Central memory CD4-positive, alpha-beta T cell (primary cell): ENCODE results near the gene STRA8.

Experiments used
- DNase-seq: peaks from one replicate; pipeline ENCODE4 v3.0.0; 2022

The STRA8 gene

DNA sequence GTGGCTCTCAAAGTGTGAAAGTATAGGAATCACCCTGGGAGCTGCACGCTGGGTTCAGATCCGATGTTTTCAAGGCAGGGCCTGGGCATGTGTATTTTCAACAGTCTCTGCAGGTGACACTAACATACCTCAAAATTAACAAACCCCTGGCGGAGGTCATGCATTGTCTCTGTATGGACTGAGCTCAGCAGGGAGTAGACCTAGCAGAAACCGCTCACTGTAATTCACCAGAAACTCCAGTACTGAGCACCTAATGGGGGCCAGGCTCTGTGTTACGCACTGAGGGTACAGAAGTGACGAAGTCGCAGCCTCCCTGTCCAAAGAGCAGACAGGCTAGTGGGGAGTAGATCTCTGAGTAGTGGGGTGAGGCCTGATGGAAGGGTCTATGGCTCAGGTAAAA is 5.6 kb downstream of the STRA8 start:
- no peak for DNase-seq

DNA sequence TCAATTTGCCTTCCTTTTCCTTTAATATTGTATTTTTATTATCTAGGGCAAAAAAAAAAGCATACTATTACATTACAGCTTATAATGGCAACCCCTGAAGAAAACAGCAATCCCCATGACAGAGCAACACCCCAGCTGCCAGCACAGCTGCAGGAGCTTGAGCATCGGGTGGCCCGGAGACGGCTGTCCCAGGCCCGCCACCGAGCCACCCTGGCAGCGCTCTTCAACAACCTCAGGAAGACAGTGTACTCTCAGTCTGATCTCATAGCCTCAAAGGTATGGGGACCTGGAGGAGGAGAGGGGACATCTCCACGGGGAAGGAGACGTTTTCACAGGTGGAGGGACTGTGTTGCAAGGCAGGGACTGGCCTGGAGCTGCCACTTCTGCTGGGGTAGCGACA is 6.8 kb downstream of the STRA8 start:
- DNase-seq: no peak

DNA sequence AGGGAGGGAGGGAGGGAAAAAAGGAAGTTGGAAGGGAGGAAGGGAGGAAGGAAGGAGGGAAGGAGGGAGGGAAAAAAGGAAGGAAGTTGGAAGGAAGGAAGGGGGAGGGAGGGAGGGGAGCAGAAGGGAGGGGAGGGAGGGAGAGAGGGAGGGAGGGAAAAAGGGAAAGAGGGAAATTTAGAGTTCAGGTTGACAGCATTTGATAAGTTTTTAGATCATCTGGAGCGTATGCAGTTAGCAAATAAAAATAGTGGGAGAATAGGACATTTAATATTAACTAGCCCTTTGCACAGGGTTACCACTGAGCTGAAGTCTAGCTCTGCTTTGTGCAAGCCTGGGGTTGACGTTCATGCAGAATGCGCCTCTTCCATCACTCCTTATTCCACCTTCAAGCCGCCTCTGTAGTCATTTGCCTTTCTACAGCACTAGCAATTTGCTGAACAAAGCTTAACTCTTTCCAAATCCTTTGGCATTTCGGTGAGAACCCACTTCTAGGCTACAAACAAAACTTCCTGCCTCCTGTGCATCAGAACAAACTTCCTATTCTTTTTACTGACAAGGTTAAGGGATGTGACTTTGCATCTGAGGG is 8.6 kb downstream of the STRA8 start:
- no peak for DNase-seq

DNA sequence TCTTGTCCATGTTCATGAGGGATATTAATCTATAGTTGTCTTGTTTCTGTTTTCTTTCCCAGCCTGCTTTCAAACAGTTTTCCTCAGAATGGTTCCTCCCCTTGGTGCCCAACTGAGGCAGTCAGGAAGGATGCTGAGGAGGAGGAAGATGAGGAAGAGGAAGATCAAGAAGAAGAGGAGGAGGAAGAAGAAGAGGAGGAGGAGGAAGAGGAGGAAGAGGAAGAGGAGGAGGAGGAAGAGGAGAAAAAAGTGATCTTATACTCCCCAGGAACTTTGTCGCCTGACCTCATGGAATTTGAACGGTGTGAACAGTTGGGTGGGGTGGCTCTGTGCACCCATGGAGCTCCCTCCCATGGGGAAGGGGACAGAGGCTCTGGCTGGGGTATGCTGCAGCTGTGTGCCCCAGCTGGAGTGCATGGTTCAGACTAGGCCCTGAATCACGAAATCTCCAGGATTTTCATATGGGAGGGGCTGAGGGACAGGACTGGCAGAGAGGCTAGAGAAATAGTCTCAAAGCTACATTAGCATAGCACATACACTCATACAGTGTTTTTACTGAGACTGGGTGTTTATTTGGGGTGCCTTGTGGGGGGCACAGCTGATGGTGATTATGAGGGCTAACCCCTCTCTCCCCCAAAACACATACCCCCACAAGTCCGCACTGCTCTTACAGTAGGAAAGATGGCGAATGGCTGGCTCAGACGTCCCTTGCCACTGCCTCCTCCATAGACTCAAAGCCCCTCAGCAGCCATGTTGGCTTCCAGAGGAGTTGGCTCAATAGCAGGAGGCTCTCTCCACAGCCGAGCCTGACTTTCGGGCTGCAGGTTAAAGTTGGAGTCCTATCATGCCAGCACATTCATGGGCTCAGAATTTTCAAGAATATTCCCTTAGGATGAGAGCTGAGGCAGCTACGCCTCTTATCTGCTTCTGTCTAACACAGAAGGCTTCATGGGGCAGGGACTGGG is 11.9 kb downstream of the STRA8 start:
- DNase-seq: no peak

DNA sequence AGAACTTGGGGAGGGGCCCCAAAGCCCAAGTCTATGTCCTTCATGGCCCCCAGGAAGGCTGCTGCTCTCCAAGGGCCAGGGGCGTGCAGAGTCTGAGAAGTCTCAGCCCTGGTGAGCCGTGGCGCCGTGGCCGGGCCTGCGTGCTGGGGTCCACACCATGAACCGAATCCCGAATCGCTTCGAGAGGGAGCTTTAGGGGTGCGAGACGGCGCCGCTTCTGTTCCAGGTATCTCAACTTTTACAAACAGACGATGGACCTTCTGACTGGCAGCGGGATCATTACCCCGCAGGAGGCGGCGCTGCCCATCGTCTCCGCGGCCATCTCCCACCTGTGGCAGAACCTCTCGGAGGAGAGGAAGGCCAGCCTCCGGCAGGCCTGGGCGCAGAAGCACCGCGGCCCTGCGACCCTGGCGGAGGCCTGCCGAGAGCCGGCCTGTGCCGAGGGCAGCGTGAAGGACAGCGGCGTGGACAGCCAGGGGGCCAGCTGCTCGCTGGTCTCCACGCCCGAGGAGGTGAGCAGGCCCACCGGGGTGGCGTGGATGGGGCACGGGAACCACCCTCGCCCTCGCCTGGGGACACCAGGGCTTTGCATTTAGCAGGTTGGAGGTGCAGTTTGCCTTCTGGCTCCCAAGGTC is 12.7 kb downstream of the STRA8 start:
- DNase-seq: no peak

DNA sequence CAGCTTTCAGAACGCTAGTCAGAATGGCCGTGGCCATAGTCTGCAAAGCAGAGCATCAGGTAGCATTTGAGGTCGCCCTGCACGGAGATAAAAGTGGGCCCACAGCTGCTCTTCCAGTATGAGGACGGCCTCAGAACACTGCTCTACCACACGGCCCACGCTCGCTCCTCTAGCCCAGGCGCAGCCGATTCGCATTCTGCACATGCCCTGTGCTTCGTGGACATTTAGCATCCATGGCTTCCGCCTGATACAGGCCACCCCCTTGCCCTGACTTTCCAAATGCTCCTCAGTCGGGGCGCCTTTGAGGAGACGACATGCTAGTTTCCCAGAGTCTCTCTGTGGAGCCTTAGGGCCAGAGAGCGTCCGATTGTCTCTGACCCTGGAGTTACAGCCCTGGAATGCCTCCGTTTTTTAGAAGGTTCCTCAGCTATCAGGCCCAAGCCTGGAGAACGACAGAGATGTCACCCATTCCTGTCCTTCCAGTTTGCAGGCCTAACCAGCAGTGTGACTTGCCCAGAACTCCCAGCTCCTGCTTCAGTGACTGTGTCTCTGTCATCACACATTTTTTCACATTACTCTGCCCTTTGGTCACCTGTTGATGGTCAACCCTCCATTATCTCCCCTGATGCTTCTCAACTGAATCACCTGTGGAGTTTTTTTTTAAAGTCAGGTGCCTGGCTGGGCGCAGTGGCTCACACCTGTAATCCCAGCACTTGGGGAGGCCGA is 14.3 kb downstream of the STRA8 start:
- no peak for DNase-seq

DNA sequence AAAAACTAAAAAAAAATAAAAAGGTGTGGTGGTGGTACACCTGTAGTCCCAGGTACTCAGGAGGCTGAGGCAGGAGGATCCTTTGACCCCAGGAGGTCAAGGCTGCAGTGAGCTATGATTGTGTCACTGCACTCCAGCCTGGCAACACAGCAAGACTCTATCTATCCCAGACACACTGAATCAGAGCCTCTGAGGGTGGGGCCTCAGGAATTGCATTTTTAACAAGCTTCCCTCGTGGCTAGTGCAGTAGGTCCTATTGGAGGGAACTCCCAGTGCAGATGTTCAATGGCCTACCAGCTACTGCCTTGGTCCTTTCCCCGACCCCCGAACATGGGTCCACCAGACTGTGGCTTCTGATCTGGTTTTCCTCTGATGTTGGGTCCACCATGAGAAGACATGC is 14.9 kb downstream of the STRA8 start:
- no peak for DNase-seq

DNA sequence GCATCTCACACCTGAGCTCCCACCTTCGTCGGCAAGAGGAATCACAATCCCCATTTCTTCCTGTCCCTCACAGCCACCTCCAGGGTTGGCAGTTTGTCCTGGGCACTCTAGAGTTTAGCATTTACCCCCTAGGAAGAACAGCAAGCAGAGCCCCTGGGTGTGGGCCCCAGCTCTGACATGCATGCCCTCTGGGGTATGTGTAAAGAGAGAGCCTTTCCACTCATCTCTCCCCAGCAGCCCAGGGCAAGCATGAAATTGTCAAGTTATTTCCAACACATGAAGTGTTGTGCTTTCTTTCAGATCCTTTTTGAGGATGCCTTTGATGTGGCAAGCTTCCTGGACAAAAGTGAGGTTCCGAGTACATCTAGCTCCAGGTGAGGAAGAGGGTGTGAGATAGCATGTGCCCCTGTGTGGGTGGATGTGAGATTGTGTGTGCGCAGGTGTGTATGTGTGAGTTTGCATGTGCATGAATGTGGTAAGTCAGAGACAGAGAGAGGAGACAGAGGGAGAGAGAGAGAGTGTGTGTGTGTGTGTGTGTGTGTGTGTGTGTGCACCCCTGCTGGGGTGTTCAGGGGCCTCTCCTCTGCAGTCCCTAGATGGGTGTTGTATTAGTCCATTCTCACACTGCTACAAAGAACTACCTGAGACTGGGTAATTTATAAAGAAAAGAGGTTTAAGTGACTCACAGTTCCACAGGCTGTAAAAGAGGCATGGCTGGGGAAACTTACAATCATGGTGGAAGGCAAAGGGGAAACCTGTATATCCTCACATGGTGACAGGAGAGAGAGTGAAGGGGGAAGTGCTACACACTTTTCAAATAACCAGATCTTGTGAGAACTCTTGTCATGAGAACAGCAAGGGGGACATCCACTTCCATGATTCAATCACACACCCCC is 18.1 kb downstream of the STRA8 start:
- DNase-seq: no peak

DNA sequence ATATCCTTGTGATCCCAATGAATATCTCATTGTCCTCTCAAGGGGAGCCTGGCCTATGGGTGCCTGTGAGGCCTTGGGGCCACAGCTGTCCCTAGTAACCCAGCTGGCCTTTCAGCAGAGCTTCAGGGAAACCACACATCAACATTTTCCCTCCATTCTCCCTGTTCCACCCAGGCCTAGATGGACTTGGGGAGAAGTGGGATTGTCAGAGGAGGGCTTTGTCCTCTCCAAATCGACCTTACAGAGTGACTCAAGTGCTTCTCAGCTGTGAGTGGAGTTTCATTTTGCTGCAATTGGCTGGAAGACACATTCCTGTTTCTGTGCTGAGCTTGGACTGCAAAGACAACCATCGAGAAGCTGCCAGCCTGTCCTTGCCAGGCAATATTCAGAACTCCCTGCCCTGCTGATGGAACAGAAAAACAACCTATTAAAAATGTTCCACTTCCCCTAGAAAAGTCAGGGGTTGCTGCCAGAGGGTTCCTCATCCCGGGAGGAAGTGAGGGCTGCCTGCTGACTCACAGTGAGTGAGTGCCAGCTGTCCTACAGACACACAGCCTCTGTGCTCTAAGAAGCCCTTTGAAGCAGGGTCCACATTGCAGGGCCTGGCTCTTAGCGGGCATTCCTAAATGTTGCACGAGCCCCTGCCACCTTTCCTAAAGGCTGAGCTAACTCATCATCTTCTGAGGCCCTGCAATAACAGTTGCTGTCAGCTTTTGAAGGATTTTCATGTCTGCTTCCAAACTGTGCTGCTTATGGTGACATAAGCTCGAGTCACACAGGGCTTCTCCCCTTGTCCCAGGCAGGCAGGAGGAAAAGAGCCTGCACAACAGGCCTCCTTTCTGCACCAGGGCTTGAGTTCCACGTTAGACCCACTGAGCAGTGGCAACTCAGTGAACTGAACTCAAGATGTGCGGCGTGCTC is 20.5 kb downstream of the STRA8 start:
- no peak for DNase-seq

DNA sequence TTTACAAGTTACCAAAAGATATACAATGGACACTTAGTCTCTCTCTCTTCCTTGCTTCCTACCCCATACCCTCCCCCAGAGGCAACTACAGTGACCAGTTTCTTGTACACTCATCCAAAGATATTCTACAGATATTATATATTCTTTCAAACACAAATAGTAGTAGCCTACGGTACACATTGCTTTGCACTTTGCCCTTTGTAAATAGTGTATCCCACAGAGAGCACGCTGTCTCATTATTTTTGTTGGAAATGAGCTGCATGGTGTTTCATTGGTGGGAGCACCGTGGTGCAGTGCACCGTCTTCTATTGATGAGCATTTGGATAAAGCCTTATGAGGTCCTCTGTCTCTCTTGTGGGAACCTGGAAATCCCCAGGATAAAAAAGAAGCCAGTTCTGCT is 24.2 kb downstream of the STRA8 start:
- no peak for DNase-seq

DNA sequence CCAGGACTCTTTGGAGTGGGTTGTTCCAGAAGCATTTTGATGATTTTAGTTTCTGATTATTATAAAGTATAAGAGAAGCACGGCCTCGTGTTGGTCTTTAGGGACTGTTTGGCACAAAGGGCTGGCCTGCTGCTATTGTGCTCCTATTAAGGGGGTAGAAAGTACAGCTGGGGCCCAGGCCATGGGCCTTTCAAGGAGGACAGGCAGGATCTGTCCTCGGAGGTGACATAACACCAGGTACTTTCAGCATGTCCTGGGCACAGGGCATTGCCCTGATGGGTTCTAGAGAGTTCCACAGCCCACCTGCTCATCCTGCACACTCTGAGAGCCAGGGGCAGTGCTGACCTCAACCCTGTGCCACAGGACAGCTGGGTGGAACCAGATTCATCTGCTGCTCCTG is 24.9 kb downstream of the STRA8 start:
- no peak for DNase-seq

DNA sequence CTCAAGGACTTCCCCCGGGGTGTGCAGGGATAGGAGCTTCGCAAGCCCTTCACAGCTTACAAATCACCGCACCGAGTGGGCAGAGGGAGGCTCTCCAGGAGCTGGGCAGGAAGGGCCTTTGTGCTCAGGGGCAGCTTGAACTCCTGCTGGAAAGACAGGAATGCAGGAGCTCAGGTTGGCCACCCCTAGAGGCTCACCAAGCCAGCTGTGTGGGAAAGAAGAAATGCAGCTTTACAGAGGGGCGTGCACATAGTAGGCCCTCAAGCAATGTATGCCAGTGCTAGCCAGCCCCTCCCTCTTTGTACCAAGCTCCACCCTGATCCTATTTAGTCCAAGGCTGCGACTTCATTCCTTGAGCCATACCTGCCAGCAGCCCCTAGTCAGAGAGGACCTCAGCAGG is 26.1 kb downstream of the STRA8 start:
- DNase-seq: no peak

DNA sequence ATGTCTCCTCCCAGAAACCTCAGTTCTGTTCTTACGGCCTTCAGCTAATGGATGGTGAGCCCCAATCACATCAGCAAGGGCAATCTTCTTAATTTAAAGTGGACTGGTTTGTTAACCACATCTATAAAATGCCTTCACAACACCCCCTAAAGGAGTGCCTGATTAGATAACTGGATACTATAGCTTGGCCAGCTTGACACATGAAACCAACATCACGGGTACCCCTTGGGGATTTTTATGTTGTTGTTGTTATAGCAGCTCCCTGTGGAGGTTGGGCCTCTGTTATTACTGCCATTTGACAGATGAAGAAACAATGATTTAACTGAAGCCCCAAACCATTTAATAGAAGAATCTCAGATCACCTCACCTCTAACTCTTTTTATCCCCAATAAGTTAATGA is 26.8 kb downstream of the STRA8 start:
- no peak for DNase-seq

DNA sequence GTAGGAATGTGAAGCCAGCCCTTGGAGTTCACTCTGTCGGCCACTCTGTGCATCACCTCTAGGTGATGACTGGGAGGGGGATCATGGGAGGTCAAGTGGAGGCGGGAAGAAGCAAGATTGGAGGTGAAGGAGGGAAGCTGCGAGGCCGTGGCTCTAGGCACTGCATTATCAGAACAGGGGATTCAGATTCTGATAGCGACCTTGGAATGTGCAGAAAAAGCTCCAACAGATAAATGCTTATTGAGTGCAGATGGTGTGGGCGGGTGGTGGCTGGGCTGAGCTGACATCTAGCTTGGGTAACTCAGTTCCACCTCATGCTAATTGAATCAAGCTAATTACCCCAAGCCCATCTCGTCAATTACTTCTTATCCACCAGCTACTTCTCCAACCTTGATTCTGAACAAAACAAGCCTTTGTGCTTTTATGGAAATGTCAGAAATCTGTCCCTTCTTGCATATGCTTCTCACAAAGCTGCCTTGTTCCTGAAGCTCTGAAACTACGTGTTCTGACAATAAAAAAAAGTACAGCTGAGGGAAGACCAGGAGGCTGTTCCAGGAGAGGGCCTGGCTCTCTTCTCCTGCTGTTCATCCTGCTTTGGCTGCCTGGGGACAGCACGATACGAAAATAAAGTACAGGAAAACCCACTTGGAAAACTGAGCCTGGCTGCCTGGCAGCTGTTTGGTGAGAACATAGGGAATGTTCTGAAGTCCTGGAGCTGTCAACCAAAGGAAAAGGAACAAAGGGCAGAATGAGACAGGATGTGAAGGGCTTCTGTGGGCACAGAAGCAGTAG is 27.5 kb downstream of the STRA8 start:
- no peak for DNase-seq

DNA sequence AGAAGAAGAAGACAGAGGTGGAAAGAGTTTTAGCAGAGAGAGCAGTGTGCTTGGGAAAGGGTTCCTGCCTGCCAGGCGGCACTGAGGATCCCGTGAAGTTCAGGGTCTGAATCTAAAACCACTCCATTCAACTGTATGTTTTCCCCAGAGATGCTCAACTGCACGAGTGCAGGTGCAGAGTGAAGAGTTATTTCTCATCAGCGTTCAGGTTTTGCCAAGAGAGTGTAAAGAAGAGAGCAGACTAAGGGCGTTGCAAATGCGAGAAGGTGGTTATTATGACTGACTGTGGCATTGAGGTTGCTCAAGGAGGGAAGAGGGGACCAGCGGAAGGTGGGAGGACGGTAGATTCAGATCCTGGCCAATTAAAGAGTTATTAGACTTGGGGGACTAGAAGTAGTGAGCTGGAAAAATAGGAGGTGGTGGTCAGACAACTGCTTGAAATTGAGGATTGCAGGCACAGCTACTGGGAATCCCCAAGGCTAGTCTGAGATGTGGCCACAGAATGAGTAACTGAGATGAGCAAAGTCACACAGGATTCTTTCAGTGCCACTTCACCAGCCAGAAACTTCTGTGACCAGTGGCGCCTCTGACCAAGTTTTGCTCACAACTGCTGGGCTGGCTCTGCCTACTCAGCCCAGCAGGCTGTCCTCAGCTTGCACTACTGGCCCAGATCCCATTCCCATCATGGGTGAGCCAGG is 29.1 kb downstream of the STRA8 start:
- DNase-seq: no peak

DNA sequence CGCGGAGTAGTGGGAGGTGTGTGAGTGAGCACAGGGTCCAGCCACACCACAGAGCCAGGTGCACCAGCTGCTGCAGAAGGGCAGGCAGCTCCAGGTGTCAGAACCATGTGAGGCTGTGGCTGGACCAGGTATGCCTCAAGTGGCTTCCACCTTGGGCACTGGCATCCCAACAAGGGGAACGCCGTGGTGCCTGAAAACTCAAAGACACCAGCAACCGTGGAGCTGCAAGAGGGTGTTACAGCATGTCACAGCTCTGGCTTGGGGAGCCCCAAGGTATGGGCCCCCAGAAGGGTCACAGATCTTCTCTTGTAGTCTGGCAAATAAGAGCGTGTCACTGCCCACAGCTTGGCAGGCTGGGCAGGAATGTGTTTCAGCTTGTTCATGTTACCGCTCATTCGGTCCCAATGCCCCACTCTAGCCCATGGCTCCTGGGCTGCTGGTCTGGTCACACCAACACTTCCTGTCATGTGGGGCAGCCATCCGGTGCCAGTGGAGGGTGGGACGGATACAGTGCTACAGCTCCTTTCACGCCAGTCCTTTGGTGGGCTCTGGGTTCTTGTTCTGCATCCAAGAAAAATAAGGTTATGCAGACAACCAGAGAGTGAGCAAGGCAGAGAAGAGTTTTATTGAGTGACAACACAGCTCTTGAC is 29.8 kb downstream of the STRA8 start:
- DNase-seq: no peak

DNA sequence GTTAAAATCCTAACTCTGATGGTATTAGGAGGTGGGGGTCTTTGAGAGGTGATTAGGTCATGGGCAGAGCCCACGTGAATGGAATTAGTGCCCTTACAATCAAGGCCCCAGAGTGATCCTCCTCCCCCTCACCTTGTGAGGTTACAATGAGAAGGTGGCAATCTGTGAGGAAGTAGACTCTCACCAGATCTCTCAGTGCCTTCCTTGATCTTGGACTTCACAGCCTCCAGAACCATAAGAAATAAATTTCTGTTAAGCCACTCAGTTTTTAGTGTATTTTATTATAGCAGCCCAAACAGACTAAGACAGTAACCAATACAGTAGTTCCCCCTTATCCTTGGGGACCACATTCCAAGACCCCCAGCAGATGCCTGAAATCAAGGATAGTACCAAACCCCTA is 32.0 kb downstream of the STRA8 start:
- DNase-seq: no peak

DNA sequence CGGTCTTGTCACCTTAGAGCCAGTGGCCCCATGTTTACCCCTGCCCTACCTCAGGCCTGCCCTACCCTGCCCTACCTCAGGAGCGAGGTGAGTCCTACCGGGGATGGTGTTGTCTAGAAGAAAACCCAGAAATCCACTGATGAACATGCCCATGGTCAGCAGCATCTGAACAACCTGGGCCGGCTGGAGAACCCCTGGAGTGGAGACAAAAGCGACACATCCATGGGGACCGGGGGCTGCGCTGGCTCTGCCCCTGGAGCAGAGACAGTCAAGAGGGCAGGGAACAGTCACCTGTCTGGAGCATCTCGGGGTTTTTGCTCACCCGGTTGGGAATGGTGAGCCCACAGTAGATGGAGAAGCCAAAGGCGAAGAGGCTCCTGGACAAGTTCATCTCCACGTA is 36.3 kb downstream of the STRA8 start:
- no peak for DNase-seq
